ENCODE results near the gene SOWAHB. TPM values are rescaled to one million over a fixed set of nuclear protein-coding genes. Genes with fewer than 3 reads are reported as not detected.
"Not testable (repeated sequence)": the region's sequence is repeated elsewhere in the genome, so short reads cannot be mapped to it uniquely, and the experiment has no call there.

Gene SOWAHB
- total and polyA plus RNA-seq, 7 donors: under 0.01 to 12.3 (median 7.8) TPM; not detected in 2

GRCh38 chr4:76882630-76883029 is 15.3 kb downstream of the SOWAHB start:
- 56 to 78% methylated on average over 2 of the region's 2 CpGs for WGBS, 2 donors

DNA sequence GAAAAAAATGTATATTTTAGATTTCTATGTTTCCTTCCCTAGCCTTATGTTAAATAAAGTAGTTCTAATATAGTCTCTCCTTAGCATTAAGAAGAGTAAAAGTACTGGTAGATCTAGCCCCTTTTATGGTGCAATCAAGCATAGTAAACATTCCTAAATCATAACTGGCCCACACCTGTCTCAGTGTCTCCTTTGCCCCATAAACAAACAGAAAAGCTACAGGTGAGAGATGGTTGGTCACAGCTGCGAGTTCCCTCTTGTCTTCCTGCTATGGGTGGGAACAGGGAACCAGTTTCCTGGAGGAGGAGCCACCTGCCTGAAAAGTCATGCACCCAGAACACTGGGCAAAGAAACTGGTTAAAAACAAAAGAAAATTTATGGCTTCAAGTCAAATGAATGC is 16.6 kb downstream of the SOWAHB start:
- Histone ChIP-seq H3K27me3 (no peaks in the 10 kb centered on the region), H3K36me3 (no peaks in the 10 kb centered on the region), H3K9me3 (no peaks in the 10 kb centered on the region), H3K4me1 (no peaks in the 10 kb centered on the region), H3K27ac (no peak overlapping the region), H3K4me3 (no peak overlapping the region)
- TF ChIP-seq POLR2A (IDR thresholded peaks at IDR 0.05) (no peak), EP300 (IDR thresholded peaks at IDR 0.05) (no peak), CTCF (IDR thresholded peaks at IDR 0.05) (no peak), POLR2AphosphoS5 (IDR thresholded peaks at IDR 0.05) (no peak)
- no peak for DNase-seq
- WGBS, 2 donors: 10 to 49% methylated on average over 1 of the region's 1 CpG
- intact Hi-C loops (cut with DNase I): no loop called here

More at GRCh38 chr4:76882630-76883029, 15.3 kb downstream of the SOWAHB start:
- H3K4me3 ChIP-seq: no peak overlapping the region
- H3K27me3 ChIP-seq: no peaks in the 10 kb centered on the region
- DNase-seq: no peak
- intact Hi-C loops (cut with DNase I): no loop called here
- no peaks in the 10 kb centered on the region for H3K4me1 ChIP-seq
- no peak overlapping the region for H3K27ac ChIP-seq
- H3K9me3 ChIP-seq: no peaks in the 10 kb centered on the region
- no peaks in the 10 kb centered on the region for H3K36me3 ChIP-seq
- no peak for TF ChIP-seq POLR2A (IDR thresholded peaks at IDR 0.05)
- no peak for TF ChIP-seq POLR2AphosphoS5 (IDR thresholded peaks at IDR 0.05)
- no peak for TF ChIP-seq CTCF (IDR thresholded peaks at IDR 0.05)
- TF ChIP-seq EP300 (IDR thresholded peaks at IDR 0.05): no peak

GRCh38 chr4:76879731-76880364 is 18.1 kb downstream of the SOWAHB start:
- Histone ChIP-seq H3K36me3 (no peaks in the 10 kb centered on the region), H3K4me1 (no peaks in the 10 kb centered on the region), H3K4me3 (no peak overlapping the region), H3K27me3 (no peaks in the 10 kb centered on the region), H3K27ac (no peak overlapping the region), H3K9me3 (no peaks in the 10 kb centered on the region)
- no peak for TF ChIP-seq POLR2AphosphoS5 (IDR thresholded peaks at IDR 0.05)
- TF ChIP-seq CTCF (IDR thresholded peaks at IDR 0.05): no peak
- TF ChIP-seq EP300 (IDR thresholded peaks at IDR 0.05): no peak
- no peak for TF ChIP-seq POLR2A (IDR thresholded peaks at IDR 0.05)
- no peak for DNase-seq
- intact Hi-C loops (cut with DNase I): no loop called here
- 80 to 81% methylated on average over 3 of the region's 3 CpGs for WGBS, 2 donors

DNA sequence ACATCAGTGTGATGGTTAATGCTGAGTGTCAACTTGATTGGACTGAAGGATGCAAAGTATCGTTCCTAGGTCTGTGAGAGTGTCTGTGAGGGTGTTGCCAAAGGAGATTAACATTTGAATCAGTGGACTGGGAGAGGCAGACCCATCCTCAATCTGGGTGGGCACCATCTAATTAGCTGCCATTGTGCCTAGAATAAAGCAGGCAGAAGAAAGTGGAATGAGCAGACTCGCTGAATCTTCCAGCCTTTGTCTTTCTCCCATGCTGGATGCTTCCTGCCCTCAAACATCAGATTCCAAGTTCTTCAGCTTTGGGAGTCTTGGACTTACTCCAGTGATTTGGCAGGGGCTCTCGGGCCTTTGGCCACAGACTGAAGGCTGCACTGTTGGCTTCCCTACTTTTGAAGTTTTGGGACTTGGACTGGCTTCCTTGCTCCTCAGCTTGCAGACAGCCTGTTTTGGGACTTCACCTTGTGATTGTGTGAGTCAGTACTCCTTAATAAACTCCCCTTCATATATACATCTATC is 19.2 kb downstream of the SOWAHB start:
- H3K4me3 ChIP-seq; DNase-seq; H3K9me3 ChIP-seq; intact Hi-C loops (cut with DNase I); H3K27ac ChIP-seq; H3K27me3 ChIP-seq; H3K36me3 ChIP-seq; H3K4me1 ChIP-seq: not testable (repeated sequence)
- WGBS, 2 donors: 85 to 87% methylated on average over 3 of the region's 3 CpGs

- no peaks in the 10 kb centered on the region for H3K27me3 ChIP-seq
- intact Hi-C loops (cut with DNase I): no loop called here
- H3K4me1 ChIP-seq: no peaks in the 10 kb centered on the region
- no peak for TF ChIP-seq POLR2A (IDR thresholded peaks at IDR 0.05)
- TF ChIP-seq EP300 (IDR thresholded peaks at IDR 0.05): no peak
- TF ChIP-seq POLR2AphosphoS5 (IDR thresholded peaks at IDR 0.05): no peak
- TF ChIP-seq CTCF (IDR thresholded peaks at IDR 0.05): no peak
- no peak for DNase-seq
- H3K9me3 ChIP-seq: no peaks in the 10 kb centered on the region
- no peak overlapping the region for H3K27ac ChIP-seq
- no peak overlapping the region for H3K4me3 ChIP-seq
- no peaks in the 10 kb centered on the region for H3K36me3 ChIP-seq
- 57 to 88% methylated on average over 4 of the region's 4 CpGs for WGBS, 2 donors
These were observed 23.8 kb downstream of the SOWAHB start for GRCh38 chr4:76874176-76874575.
